NCI-H187 (cell line): ENCODE data around the gene IGFBP7.
"Not testable (repeated sequence)": the region's sequence is repeated elsewhere in the genome, so short reads cannot be mapped to it uniquely, and the experiment has no call there.

ENCODE experiments used
- DNase-seq, 2 experiments: peaks; one replicate each; lab custom pipeline; 2025; lab: John Stamatoyannopoulos, UW

Gene IGFBP7

DNA sequence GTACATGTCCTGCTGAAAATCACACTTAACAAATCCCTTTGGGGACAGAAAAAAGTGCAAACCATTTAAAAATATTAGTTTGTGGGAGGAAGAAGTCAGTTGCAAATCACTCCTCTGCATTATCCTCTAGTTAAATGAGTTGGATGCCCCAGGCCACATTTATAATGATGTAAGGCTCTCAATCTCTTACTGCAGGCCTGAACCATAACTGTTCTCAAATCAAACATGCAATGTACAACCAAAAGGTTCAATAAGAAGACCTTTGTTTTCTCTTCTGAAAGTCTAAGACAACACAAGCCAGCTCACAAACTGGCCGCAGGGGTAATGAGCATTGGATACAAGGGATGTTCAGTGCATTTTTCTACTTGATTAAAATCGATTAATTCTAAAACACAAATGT lies 39.7 kb downstream of the IGFBP7 start:
- no peak for DNase-seq

GRCh38 chr4:57068237-57068981 lies 41.8 kb downstream of the IGFBP7 start:
- no peak for DNase-seq

GRCh38 chr4:57065730-57066482 lies 44.3 kb downstream of the IGFBP7 start:
- no peak for DNase-seq

DNA sequence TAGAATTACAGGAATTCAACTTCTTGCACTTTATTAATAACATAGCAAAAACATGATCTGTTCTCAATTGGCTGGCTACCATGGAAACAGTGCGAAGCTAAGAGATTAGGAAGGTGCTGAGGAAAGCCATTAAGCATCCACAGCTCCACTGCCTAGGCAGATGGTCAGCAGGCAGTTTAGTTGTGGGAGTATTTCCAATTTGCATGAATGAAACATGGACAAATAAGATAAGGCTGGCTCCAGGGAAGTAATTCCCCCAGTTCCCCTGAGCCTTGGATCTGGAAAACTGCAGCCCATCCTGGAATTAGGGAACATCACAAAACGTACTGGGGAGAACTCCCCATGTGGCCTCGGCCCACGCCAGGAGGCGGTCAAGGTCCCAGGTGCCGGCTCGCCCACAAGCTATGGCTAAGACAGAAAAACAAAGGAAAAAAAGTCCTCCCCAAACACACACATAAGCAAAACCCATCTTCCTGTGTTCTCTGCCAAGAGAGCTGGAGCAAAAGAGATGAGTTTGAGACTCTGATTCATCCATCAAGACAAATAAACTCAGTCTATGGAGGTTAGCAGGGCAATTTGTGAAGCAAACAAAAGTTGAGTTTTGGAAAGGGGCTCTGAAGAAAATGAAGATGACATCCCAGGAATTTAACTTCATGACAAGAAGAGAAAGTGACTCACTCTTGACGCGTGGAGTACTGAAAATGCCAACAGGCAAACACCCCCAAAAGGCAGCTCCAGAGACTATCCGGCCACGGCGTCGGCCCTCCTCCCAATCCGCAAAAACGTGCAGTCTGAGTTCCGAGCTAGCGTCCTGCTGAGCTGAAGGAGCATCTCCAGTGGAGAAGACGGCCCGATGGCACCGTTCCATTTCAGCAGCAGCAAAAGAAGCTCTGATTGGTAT lies 45.1 kb downstream of the IGFBP7 start:
- DNase-seq: no peak

DNA sequence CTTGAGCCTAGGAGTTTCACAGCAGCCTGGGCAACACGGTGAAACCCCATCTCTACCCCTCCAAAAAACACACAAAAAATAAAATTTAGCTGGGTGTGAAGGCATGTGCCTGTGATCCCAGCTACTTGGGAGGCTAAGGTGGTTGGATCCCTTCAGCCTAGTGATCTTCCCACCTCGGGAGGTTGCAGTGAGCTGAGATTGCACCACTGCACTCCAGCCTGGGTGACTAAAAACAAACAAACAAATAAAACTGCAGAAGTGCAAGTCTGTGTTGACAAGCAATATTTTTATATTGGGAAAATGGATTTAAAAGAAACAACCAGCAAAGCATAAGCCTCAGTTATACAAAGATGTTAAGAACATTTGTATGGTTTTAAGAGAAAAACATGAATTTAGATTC lies 46.1 kb downstream of the IGFBP7 start:
- DNase-seq: no peak

- DNase-seq: no peak
Observed at GRCh38 chr4:57063518-57063917, 46.7 kb downstream of the IGFBP7 start.

DNA sequence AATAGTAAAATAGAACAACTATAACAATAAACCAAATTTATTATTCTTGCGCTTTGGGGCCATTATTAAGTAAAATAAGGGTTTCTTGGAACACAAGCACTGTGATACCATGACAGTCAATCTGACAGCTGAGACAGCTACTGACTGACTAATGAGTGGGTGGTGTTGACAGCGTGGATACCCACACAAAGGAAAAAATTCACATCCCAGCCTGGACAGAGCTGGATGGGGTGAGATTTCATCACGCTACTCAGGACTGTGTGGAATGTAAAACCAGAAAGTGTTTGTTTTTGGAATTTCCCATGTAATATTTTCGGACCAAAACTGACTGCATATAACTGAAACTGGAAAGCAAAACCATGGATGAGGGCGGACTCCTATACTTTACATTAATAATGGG lies 48.8 kb downstream of the IGFBP7 start:
- DNase-seq: no peak

GRCh38 chr4:57060717-57061067 lies 49.5 kb downstream of the IGFBP7 start:
- not testable (repeated sequence) for DNase-seq

DNA sequence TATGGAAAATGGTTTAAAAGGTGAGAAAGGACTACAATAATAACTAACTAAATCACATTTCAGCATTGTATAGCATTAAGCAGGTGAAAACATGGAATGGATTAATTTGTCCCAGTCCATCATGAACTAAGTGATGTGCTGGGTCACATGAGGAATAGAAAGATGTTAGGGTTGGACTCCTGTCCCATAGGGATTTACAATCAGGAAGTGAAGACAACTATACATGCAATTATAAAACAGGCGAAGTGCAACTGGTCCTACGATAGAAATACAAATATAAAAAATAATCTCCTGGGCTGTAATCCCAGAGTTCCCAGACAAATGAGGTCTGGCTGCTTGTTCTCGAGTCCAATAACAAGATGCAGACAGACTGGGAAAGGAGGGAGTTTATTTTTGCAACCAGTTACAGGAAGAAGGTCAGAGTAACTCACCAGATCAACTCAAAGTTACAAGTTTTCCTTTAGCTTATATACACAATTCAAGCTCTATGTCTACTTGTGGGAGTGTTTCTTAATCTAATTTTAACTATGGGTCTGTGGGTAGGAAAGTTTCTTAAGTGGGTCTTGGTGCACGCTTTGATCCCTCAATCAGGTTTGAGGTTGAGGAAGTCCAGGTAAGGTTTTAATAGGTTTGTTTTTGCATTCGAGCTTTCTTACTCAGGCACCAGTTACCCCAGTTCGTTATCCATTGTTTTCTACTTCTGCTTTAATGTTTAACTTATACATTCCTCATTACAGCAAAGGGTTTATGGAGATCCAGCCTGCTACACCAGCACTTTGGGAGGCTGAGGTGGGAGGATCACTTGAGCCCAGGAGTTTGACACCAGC lies 50.1 kb downstream of the IGFBP7 start:
- DNase-seq: no peak

DNA sequence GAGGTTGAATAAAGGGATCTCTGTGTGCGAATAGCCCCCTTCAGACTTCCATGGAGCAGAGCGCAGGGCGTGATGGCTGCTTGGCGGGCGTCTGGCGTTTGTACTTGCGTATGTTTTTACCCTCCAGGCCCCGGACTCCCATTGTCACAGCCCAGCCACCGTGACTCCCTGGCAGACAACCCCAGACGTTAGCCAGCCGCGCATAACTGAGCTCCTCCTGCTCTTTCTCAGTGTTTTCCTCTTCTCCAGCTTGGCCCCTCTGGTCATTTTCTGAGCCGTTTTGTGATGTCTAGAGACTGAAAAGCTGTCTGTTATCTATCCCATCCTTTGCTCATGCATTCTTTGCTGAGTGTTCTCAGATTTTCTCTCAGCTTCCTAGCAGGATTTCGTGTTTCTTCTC lies 54.3 kb downstream of the IGFBP7 start:
- no peak for DNase-seq

GRCh38 chr4:57053508-57053907 lies 56.7 kb downstream of the IGFBP7 start:
- no peak for DNase-seq

DNA sequence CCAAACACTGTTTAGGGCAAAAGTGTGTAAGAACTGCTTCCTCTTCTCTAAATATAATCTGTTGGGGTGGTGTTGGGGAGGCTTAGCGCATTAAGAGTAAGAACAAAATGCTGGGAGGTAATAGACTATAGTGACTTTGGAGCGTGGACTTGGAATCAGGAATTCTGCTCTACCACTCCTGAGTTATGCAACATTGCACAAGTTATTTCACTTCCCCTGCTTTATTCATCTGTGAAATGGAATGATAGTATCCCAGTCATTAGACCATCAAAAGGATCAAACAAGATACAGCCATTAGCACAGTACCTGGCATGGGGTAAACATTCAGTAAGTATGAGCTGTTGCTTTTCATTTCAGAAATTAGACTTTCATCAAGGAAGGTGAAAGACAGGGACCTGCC lies 58.7 kb downstream of the IGFBP7 start:
- no peak for DNase-seq

DNA sequence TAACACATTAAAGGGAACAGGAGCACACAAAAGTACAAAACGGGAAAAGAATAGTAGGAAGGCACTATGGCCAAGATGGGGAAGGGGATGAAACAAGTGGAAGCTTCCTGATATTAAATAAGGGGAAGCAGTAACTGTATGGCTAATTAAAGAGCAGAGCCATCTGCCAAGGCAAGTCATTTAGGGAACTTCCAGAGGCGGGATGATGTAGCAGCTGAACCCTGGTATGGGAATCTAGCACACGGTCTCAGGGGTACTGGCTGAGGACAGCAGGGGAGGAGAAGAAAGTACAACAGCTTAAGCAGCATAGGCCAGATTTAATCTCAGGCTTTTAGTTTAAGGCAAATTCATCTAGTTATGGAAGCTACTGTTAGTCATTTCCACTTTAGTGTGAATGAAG lies 59.1 kb downstream of the IGFBP7 start:
- no peak for DNase-seq

DNA sequence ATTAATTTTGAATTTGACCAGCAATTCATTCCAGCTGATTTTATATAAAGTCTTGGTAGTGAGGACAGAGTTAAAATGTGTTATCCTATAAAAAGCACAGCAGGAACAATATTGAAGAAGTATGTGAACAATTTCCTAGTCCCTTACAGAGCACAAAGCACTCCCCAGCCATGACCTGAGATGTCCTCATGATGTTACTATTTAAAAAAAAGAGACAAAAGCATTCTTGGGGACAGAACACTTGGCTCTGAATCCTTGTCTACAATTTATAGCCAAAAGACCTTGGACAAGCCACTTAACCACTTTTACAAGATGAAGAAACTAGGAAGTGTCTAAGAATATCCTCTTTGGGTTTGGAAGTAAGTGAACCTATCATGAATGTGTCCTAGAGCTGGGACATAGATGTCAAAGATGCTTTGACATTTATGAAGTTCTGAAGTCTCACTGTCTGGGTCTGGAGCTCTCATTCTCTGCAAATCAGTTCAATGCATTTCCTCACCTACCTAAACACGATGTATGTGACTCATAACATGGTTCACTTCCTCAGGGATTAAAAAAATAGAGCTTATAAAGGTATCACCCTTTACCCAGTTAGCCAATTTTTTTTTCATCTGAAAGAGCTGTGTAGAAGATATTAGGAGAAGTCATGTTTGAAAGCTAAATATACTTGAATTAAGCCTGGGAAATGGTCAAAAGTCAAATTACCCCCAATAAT lies 61.4 kb downstream of the IGFBP7 start:
- DNase-seq: no peak

GRCh38 chr4:57047046-57047445 lies 63.1 kb downstream of the IGFBP7 start:
- DNase-seq: not testable (repeated sequence)

DNA sequence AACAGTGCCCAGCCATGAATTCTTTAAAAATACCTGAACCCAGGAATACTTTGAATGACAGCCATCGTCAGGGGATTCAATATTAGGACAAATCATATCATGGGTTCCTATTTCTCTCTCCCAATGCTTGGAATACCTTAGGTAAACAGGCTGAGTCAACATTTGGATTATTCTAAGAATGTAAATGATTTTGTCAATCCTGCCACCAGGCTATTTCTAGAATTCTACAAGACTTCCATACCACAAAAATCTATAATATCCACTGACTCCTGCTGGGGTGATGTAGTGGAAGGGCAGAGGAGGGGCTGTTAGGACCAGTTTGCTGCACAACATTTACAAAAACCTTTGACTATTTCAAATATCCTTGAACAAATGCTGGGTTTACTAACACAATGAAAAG lies 65.2 kb downstream of the IGFBP7 start:
- DNase-seq: no peak

DNA sequence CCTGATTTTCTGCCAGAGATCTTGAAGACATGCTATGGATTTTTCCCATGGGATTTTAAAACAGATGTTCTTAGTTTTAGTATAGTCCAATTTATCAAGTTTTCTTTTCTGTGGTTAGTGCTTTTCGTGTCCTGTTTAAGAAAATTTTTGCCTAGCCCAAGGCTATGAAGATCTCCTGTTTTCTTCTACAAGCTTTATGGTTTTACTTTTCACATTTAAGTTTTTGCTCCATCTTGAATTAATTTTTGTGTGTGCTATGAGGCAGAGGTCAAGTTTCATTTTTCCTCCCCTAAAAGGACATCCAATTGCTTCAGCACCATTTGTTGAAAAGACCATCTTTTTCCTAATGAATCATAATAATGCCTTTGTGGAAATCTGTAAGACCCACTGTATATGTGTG lies 65.9 kb downstream of the IGFBP7 start:
- no peak for DNase-seq

GRCh38 chr4:57043347-57044251 lies 66.6 kb downstream of the IGFBP7 start:
- DNase-seq: no peak

GRCh38 chr4:57042711-57043169 lies 67.4 kb downstream of the IGFBP7 start:
- no peak for DNase-seq

DNA sequence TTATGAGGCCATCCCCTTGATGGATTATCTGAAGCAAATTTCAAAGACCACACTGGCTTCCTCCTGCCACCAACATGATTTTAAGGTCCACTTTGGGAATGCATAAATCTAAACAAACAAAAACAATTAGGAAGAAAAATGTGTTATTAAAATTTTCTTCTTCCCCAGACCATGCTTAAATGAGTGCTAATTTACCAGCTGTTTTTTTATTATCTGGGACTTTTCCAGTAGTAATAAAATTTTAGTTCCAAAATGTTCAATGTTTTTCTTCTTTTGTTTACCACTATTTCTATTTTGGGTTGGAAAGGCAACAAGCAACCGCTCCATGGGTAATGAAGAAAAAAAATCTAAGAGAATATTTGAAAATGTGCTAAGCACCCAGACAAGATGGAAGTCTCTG lies 69.2 kb downstream of the IGFBP7 start:
- DNase-seq: no peak
